PFSK-1 (cell line): Measurements from ENCODE around the gene EFNB1.

Experiments
- FOXP2 ChIP-seq: optimal IDR thresholded peaks from 2 replicates; pipeline ENCODE3; 2011; ENCODE audit warnings: borderline replicate concordance, control low read depth, inconsistent platforms; ENCODE audit not compliant: insufficient read depth; ENCODE audit errors: extremely low read length, extremely low read depth
- POLR2AphosphoS5 ChIP-seq: IDR thresholded peaks from 2 replicates; pipeline ENCODE4 v1.6.1; 2012; ENCODE audit warnings: low read depth, mild to moderate bottlenecking, control low read depth, low read length, moderate library complexity
- REST ChIP-seq, 2 experiments: IDR thresholded peaks; 2 replicates each; pipeline versions ENCODE4 v1.6.1 to v1.8.0; 2011 to 2012; ENCODE audit warnings: low read depth in 2 of 2, low read length in 2 of 2, control low read depth in 1 of 2, inconsistent platforms in 1 of 2, mild to moderate bottlenecking in 1 of 2, moderate library complexity in 1 of 2; ENCODE audit not compliant: insufficient read depth in 1 of 2
- SIN3A ChIP-seq: IDR thresholded peaks from 2 replicates; pipeline ENCODE4 v1.6.1; 2012; ENCODE audit warnings: mild to moderate bottlenecking, low read length, moderate library complexity, borderline replicate concordance; ENCODE audit not compliant: insufficient read depth
- TAF1 ChIP-seq: IDR thresholded peaks from 2 replicates; pipeline ENCODE4 v1.6.1; 2012; ENCODE audit warnings: low read length, control low read depth, borderline replicate concordance; ENCODE audit not compliant: insufficient read depth

EFNB1 gene

GRCh38 chrX:68851082-68851481 is 22.3 kb downstream of the EFNB1 start:
- TF ChIP-seq FOXP2, result no peak
- no peak for TF ChIP-seq TAF1
- no peak for TF ChIP-seq REST (IDR thresholded peaks at IDR 0.05; ENCODE audit: insufficient read depth in 1 of 2, low read depth in 2 of 2, low read length in 2 of 2)
- TF ChIP-seq POLR2AphosphoS5, result no peak
- no peak for TF ChIP-seq SIN3A

GRCh38 chrX:68852046-68852445 is 23.2 kb downstream of the EFNB1 start:
- TF ChIP-seq POLR2AphosphoS5 (no peak), TAF1 (no peak), REST (IDR thresholded peaks at IDR 0.05; ENCODE audit: insufficient read depth in 1 of 2, low read depth in 2 of 2, low read length in 2 of 2) (no peak), FOXP2 (no peak), SIN3A (no peak)

- TF ChIP-seq TAF1 (no peak), REST (IDR thresholded peaks at IDR 0.05; ENCODE audit: insufficient read depth in 1 of 2, low read depth in 2 of 2, low read length in 2 of 2) (no peak), FOXP2 (no peak)
Observed at GRCh38 chrX:68853665-68854251, 24.9 kb downstream of the EFNB1 start.

GRCh38 chrX:68865300-68865699 is 36.5 kb downstream of the EFNB1 start:
- TF ChIP-seq TAF1, result no peak
- no peak for TF ChIP-seq SIN3A
- no peak for TF ChIP-seq REST (IDR thresholded peaks at IDR 0.05; ENCODE audit: insufficient read depth in 1 of 2, low read depth in 2 of 2, low read length in 2 of 2)
- TF ChIP-seq POLR2AphosphoS5, result no peak
- TF ChIP-seq FOXP2, result no peak

GRCh38 chrX:68865926-68866325 is 37.1 kb downstream of the EFNB1 start:
- no peak for TF ChIP-seq FOXP2
- TF ChIP-seq TAF1, result no peak
- no peak for TF ChIP-seq POLR2AphosphoS5
- TF ChIP-seq SIN3A, result no peak
- TF ChIP-seq REST (IDR thresholded peaks at IDR 0.05; ENCODE audit: insufficient read depth in 1 of 2, low read depth in 2 of 2, low read length in 2 of 2), result no peak
